Epithelial cell of proximal tubule (primary cell): ENCODE results near the gene LIMA1. TPM values are rescaled to one million over a fixed set of nuclear protein-coding genes. Genes with fewer than 3 reads are reported as not detected.
A peak's percentile ranks its signal among the peaks of the same experiment; 100 is the strongest.

ENCODE experiments used
- DNase-seq: peaks from one replicate; pipeline ENCODE4 v3.0.0-alpha.2; 2011; ENCODE audit warnings: low read depth
- H3K4me3 ChIP-seq: 2 replicates; pipeline ENCODE4 v1.5.1; 2011; ENCODE audit warnings: low read depth, mild to moderate bottlenecking, low read length
- CTCF ChIP-seq: conservative IDR thresholded peaks from 2 replicates; pipeline ENCODE4 v1.5.1; 2012; ENCODE audit warnings: low read depth, mild to moderate bottlenecking, low read length
- total RNA-seq: library from RNA; depleted of rRNA; stranded (reverse); fragments of >200 nt; gene quantifications from 2 replicates; pipeline ENCODE4 v1.2.3, GENCODE V29; 2015

Gene LIMA1
- total RNA-seq, 1 donor from 2014 or later: 67.7 TPM

- H3K4me3 ChIP-seq: no peak overlapping the region
- DNase-seq: no peak
- TF ChIP-seq CTCF: no peak
These were observed 137.9 kb downstream of the LIMA1 start for GRCh38 chr12:50145439-50145838.

- no peak for TF ChIP-seq CTCF
- no peak overlapping the region for H3K4me3 ChIP-seq
- no peak for DNase-seq
These were observed 140.3 kb downstream of the LIMA1 start for GRCh38 chr12:50142993-50143392.

GRCh38 chr12:50132505-50133135 lies 150.7 kb downstream of the LIMA1 start:
- no peak overlapping the region for H3K4me3 ChIP-seq
- peak; percentile 76 for TF ChIP-seq CTCF
- DNase-seq: no peak

- H3K4me3 ChIP-seq: no peak overlapping the region
- TF ChIP-seq CTCF: no peak
- DNase-seq: no peak
These were observed 154.0 kb downstream of the LIMA1 start for GRCh38 chr12:50129290-50129689.

GRCh38 chr12:50127546-50127945 lies 155.8 kb downstream of the LIMA1 start:
- H3K4me3 ChIP-seq: no peak overlapping the region
- DNase-seq: no peak
- no peak for TF ChIP-seq CTCF

Other genes with a start within 250 kb of the LIMA1 start
- 1.4 and 4.0 TPM in 2 replicates for gene ASIC1, start 225.9 kb downstream of the LIMA1 start, total RNA-seq
- gene SMARCD1, start 198.2 kb downstream of the LIMA1 start, total RNA-seq: 77.3 and 111 TPM in 2 replicates
- gene GPD1, start 179.5 kb downstream of the LIMA1 start, total RNA-seq: 0.07 TPM in 1 of 2 replicates, not detected in the other
- gene COX14, start 171.3 kb downstream of the LIMA1 start, total RNA-seq: 52.2 and 73.1 TPM in 2 replicates
- gene CERS5, start 116.2 kb downstream of the LIMA1 start, total RNA-seq: 31.1 and 36.9 TPM in 2 replicates
- gene FAM186A, start 113.1 kb upstream of the LIMA1 start, total RNA-seq: not detected in 2 replicates
- gene LARP4, start 117.4 kb upstream of the LIMA1 start, total RNA-seq: 24.0 and 27.1 TPM in 2 replicates
- gene DIP2B, start 221.5 kb upstream of the LIMA1 start, total RNA-seq: 19.5 and 21.6 TPM in 2 replicates